ENCODE measurements around the gene HOXC13.

DNA sequence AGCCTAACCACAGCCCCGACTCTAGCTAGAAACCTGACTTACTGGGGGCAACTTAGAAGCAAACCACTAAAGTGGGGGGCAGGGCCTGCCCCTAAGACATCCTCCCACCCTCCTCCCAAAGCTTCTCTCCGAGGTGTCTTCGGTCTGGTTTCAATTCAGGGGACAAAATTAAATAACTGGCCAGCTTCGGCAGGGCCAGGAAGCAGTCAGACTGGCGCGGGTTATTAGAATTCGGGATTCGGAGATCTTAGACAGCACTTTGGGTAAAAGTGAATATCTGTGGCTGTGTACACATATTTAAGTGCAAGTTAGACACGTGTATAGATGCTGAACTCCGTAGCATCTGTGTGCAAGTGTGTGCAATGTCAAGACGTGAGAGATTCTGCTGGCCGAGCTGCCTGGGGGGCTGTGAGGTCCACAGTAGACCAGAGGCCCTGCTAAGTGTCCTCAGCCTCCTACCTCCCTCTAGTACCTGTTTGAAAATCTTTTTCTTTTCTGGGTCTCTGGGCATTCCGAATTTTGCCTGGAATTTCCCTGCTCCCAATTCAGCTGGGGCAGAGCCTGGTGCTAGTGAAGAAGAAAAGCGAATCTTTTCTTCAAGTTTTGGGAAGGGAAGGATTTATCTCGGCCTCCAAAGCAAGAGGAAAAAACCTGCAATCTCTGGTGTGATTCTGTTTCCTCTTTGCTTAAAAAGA lies 42.3 kb downstream of the HOXC13 start:
- no peak for TF ChIP-seq EZH2 (IDR thresholded peaks at IDR 0.05; ENCODE audit: low read length)
- TF ChIP-seq, protein P1, sequence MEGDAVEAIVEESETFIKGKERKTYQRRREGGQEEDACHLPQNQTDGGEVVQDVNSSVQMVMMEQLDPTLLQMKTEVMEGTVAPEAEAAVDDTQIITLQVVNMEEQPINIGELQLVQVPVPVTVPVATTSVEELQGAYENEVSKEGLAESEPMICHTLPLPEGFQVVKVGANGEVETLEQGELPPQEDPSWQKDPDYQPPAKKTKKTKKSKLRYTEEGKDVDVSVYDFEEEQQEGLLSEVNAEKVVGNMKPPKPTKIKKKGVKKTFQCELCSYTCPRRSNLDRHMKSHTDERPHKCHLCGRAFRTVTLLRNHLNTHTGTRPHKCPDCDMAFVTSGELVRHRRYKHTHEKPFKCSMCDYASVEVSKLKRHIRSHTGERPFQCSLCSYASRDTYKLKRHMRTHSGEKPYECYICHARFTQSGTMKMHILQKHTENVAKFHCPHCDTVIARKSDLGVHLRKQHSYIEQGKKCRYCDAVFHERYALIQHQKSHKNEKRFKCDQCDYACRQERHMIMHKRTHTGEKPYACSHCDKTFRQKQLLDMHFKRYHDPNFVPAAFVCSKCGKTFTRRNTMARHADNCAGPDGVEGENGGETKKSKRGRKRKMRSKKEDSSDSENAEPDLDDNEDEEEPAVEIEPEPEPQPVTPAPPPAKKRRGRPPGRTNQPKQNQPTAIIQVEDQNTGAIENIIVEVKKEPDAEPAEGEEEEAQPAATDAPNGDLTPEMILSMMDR (optimal IDR thresholded peaks at IDR 0.05 in 1 of 3, IDR thresholded peaks at IDR 0.05 in 1 of 3, conservative IDR thresholded peaks at IDR 0.05 in 1 of 3; ENCODE audit: extremely low read depth in 1 of 3, insufficient read depth in 2 of 3, low read length in 3 of 3): no peak

All from keratinocyte (primary cell).